IPS-NIHi11 (cell line): ENCODE data around the gene CIT.
A peak's percentile ranks its signal among the peaks of the same experiment; 100 is the strongest.
"Not testable (repeated sequence)": the region's sequence is repeated elsewhere in the genome, so short reads cannot be mapped to it uniquely, and the experiment has no call there.

Source experiments
- DNase-seq: peaks from one replicate; pipeline ENCODE4 v3.0.0; 2012; ENCODE audit warnings: mixed read lengths, low spot score

The CIT gene

DNA sequence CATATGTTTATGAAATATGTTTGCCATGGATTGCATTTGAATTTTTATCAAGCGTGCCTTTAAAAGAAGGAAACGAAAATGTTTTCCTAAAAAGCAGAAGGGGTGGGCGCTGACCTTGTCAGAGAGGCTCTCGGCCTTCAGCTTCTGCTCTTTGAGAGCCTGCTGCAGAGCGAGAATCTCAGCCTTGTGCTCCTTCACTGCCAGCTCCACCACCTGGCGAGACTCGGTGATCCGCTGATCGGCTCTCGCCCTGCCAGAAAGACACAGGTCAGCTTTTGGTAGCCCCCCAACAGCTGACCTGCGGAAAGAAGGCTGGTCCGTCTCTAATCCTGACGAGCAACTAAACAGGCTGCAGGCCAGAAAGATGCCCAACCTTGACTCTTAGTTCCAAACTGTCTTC lies 146.7 kb downstream of the CIT start:
- DNase-seq, result no peak

DNA sequence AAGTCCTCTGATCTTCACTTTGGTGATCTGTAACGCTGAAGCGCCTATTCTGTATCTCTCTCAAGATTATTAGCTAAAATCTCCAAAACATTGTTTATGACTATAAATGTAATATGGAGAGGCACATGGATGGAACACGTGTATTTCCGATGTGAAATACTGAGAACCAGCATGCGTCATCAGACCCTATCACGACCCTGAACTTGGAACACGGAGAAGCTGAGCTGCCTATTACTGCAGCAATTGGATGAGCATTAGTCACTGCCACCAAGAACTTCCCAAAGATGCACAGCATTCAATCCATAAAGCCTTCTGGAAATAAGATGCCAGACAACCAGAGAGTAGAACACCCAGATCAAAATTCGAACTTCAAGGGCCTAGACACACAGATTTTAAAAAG lies 147.2 kb downstream of the CIT start:
- DNase-seq, result no peak

DNA sequence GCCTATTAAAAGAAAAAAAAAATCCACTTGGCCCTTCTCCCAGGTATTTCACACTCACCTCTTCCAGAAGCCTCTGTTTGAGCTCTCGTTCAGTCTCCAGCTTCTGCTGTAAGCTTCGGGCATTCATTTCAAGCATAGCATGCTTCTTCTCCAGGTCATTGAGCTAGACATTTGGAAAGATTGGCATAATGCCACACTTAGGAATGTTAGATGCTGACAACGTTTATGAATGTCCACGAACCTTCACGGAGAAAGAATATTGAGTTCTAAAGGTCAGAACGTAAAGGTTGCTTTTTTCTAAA lies 148.7 kb downstream of the CIT start:
- no peak for DNase-seq

DNA sequence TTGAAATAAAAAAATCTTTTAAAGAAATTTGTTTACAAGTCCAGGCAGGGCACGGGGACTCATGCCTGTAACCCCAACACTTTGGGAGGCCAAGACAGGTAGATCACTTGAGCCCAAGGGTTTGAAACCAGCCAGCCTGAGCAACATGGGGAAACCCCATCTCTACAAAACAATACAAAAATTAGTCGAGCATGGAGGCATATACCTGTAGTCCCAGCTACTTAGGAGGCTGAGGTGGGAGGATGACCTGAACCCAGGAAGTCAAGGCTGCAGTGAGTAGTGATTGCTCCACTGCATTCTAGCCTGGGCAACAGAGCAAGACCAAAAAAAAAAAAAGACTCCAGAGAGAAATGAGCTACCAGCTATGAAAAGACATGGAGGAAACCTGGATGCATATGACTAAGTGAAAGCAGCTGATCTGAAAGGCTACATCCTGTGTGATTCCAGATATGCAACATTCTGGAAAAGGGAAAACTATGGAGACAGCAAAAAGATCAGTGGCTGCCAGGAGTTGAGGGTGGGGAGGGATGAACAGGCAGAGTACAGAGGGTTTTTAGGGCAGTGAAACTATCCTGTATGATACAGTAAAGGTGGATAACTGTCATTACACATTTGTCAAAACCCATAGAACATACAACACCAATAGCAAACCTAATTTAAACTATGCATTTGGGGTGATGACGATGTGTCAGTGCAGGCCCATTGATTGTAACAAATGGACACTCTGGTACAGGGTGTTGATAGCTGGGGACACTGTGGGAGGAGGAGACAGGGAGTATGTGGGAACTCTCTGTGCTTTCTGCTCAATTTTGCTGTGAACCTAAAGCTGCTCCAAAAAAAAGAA lies 149.3 kb downstream of the CIT start:
- DNase-seq, result no peak

DNA sequence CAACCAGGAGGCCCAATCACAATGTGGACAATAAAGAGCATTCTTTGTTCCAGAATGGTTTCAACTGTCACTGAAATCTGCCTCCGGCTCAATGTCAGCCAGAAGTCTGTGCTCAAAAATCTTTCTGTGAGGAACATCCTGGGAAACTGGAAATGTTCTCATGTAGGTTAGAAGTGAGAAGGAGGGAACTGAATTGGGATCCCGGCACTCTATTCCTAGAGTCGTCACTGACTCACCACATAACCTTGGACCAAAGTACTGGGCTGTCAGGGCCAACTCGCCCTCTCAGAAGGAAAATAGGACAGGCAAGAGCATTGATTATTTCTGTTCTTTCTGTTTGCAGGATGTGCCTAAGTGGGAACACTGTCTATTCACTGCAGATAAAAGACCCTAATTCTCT lies 151.6 kb downstream of the CIT start:
- no peak for DNase-seq

DNA sequence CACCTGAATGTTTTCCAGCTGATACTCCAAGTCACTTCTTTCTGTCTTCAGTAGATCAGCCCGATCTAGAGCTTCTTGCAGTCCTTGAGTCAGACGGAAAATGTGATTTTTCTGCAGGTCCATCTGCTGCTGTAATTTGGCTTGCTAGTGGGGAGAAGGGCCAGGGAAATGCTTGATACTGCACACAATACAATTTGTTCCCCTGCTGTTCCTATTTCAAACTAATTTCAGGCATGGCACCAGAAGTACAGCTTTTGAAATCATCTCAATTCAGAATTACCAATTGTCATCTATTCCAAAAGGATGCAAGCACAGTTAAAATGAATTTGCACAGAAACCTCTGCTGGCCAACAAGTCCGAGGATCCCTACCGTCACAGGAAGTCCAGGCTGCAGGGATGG lies 155.8 kb downstream of the CIT start:
- DNase-seq, result no peak

DNA sequence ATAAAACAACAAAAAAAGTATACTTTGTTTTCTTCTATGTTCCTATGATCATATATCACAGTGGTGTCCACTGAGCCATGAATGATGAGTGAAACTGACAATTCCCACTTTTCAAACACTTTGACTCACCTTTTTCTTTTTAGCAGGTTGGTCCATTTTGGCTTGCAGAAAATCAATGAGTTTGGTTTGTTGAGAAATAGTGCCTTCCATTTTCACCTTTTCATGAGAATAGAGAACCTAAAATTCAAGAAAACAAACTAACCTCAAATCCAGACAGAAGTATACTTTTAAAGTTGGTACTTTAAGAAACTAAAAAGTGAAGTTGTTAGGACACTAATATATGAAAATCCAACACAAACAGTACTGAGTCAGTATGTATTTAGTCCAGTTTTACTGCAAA lies 156.8 kb downstream of the CIT start:
- DNase-seq, result no peak

DNA sequence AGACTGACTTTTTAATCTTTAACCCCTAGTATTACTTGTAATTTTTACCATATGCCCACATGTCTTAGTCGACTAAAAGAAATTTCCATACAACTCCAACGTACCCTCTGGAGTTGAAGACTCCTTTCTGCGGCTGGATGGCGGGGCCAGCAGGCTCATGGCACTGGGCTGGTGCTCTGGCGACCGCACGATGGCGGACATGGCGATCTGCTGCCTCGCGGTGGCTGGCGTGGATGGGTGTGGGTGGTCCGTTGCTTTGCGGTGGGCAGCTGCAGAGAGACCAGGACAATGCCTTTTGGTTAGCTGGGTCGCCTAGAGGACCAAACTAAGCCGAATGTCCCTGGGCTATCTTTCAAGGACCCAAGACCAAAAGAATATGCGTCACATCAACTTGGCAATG lies 159.0 kb downstream of the CIT start:
- no peak for DNase-seq

DNA sequence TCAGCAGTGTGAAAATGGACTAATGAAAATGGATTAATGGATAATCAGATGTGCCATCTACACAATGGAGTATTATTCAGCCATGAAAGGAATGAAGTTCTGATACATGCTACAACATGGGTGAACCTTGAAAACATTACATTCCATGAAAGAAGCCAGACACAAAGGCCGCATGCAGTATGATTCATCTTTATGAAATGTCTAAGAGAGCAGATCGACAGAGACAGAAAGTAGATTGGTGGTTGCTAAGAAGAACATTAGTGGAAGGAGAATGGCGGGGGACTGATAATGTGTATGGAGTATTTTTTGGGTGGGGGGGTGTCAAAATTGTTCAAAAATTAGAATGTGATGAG lies 161.9 kb downstream of the CIT start:
- no peak for DNase-seq

DNA sequence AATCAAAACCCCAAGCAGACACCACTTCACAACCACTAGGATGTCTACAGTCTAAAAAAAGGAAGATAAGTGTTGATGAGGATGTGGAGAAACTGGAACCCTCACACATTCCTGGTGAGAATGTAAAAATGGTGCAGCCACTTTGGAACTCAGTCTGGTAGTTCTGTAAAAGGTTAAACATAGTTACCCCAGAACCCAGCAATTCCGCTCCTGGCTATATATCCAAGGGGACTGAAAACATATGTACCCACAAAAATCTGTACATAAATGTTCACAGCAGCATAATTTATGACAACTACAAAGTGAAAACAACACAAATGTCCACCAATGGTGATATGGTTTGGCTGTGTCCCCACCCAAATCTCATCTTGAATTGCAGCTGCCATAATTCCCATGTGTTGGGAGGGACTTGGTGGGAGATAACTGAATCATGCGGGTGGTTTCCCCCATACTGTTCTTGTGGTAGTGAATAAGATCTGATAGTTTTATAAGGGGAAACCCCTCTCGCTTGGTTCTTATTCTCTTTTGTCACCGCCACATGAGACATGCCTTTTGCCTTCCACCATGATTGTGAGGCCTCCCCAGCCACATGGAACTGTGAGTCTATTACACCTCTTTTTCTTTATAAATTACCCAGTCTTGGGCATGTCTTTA lies 162.4 kb downstream of the CIT start:
- DNase-seq, result no peak

DNA sequence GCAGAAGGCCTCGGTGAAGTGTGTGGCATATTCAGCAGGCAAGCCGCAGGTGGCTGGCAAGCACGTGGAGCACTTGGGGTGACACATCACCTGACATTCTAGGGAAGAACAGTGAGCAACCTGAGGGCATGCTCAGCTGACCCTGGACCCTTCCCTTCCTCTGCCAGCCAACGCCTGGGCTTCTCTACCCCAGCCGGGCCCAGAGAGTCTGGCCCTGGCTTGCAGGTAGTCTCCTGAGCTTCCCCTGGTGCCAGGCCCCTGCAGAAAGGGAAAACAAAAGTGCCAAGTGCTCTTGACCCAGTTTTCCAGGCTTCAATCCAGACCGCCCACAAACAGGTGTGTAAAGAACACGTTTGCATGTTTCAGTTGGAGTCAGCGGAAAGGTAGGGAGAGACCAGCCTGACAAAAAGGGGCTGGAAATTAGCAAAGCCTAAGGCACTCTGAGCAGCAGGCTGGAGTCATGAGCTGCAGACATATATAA lies 163.5 kb downstream of the CIT start:
- DNase-seq, result no peak

DNA sequence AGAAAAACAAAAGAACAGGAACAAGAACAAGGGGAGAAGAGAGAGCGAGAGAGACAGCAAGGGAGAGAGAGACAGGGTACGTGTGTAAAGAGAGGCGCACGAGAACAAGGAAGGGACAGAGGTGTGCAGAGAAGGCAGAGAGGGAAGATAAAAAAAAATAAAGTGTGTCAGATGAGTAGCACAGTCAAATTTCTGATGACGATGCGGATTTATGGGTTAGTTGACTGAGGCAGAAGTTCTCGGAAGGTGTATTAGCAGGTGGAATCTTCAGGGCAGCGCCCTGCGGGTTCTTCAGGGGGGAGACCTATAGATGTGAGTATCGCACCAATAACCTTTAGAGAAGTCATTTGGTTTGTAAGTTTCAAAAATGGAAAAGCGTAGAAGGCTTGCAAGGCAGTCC lies 164.4 kb downstream of the CIT start:
- no peak for DNase-seq

DNA sequence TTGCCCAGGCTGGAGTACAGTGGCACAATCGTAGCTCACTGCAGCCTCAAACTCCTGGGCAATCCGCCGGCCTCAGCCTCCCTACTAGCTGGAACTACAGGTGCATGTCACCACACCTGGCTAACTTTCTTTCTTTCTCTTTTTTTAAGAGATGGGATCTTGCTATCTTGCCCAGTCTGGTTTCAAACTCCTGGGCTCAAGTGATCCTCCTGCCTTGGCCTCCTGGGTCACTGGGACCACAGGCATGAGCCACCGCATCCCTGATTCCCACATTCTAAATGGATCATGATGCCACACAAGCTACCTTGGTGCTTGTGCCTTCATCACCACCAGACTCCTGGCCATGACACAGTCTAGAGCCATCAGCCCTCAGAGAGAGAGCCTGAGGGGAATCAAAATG lies 165.4 kb downstream of the CIT start:
- DNase-seq, result no peak

DNA sequence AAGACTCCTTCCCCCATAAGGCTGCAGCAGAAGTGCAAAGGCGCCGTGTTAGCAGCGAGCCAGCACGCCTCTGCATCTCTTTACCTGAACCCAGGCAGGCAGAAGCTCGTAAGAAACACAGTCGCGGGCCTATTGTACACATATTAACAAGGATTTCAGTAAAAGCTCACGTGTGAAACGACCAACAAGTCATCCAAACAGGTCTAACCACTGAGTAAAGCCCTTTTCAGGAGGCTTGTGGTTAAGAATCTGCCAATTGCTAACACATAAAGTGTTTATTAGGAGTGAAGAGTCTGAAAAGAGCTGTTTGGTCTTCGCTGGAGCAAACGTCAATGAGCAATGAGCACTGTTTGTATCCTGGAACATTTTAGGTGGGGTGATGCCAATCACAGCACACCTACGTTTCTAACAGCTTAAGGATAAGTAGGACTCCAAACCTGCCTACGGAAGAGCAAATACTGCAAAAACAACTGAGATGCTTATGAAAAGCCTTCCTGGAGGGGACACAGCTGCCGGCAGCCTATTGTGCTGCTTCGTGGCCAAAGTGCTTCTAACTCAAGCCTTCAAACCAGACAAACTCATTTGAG lies 166.1 kb downstream of the CIT start:
- no peak for DNase-seq

DNA sequence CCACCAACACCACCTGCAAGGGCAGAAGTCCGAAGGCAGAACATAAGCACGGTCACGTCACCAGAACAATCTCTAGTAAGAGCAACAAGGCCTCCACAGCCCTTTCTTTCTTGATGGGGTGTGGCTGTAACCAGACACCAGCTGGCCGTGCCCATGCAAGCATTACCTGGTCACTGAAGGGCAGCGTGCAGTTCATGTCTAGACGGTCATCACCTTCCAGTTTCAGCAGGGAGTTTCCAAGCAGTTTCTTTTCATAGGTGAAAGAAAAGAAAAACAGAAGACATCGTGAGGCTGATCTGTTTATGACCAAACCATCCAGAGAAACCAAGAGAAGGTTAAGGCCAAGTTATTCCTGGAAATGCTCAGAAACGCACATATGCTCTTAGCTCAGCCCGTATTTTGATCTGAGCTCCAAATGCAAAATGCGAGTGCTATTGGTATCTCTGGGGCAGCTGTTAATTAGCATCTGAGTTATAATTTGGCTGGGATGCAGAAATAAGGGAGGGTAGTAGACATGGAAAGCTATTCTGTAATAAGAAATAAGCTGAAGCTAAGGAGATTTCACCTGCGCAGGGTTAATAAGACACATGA lies 166.7 kb downstream of the CIT start:
- peak; percentile 37 for DNase-seq

DNA sequence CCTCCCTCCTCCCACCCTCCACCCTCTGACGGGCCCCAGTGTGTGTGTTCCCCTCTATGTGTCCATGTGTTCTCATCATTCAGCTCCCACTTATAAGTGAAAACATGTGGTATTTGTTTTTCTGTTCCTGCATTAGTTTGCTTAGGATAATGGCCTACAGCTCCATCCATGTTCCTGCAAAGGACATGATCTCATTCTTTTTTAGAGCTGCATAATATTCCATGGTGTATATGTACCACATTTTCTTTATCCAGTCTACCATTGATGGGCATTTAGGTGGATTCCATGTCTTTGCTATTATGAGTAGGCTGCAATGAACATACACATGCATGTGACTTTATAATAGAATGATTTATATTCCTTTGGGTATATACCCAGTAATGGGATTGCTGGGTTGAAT lies 170.7 kb downstream of the CIT start:
- DNase-seq, result not testable (repeated sequence)

DNA sequence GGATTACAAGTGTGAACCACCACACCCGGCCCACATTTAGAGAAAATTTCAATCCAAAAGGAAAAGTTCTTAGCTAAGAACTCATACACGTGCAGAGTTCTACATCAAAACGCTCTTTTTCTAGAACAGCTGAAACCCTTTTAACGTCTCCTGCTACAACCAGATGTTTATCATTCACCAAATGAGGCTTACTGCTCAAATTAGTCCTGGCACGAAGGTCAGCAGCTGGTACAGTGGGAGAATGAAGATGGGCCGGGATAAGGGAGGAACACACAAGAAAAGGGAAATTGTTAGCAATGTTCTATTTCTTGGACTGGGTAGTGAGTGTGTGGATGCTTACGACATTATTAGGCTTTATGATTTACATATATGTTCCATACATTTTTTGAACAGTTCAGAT lies 171.9 kb downstream of the CIT start:
- DNase-seq, result no peak

DNA sequence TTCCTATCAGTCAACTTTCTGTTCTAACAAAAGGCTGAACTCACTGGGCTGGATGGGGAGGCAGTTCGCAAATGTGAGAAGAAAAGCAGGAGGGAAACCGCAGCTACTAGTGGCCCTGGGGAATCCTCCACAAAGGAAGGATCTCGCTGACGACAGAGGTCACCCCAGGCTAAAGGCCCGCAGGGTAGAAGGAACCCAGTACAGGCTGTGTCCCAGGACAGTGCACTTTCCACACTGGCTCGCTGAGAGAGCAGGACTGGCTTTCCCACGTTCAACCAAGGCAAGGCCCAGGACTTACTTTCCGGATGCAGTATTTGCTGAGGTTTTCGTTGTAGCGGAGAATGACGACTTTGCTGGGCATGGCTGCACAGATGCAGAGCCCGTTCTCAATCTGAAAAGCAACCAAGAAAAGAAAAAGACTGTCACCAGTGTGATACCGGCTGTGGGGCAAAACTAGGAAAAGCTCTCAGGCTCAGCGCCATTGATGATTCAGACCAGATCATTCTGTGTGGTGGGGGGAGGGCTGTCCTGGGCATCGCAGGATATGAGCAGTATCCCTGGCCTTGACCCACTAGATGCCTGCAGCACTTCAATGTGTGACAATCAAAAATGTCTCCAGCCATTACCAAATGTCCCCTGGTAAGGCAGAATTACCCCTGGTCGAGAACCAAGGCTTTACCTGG lies 172.9 kb downstream of the CIT start:
- DNase-seq, result no peak

DNA sequence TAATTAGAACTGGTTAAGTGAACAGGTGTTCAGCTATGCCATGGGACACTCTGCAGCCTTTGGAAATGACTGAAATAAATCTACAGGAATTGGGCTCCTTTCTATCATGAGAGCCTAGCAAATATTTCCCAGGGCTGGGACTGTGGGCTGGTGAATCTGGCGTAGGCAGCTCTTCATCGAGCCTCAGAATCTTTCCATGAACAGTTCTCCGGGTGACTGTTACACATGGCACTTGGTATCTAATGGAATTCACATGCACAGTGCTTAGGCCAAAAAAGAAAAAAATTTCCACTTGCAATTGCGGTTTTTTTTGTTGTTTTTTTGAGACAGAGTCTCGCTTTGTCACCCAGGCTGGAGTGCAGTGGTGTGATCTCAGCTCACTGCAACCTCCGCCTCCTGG lies 177.0 kb downstream of the CIT start:
- DNase-seq, result no peak

DNA sequence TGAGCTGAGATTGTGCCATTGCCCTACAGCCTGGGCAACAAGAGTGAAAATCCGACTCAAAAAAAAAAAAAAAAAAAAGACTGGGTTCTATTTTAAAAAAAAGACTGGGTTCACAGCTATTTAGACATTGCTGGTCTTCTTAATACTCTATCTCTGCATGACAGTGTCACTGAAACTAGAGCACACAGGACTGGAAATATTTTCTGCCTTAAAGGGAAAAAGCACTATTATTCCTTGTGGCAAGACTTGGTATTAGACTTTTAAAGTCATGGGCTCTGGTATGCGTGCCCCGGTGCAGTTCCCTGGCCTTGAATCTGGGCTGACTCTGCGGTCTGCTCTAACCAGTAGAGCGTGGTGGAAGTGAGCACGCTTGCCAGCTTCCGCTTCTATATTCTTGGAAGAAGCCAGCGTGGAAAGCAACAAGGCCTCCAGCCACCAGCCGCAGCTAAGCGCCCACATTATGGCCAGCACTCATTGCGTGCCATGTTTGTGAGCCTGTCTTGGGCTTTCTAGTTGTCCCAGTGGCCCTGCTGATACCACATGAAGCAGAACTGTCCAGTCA lies 177.8 kb downstream of the CIT start:
- no peak for DNase-seq

DNA sequence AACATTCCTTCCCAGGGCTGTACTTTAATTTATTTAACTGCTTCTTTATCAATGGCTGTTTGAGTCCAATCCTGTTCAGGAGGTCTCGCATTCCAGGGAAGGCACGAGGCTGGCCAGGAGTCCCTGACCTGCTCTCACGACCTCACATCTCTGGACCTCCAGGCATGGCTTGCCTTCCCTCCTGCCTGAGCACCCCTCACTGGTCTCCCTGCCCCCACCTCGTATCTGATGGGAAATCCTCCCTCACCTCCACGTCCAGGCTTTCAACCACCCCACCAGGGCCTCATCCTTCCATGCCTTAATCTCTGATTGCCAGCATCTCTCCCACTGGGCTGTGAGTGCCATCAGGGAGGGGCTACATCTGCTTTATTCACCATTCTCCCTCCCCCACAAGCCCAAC lies 180.2 kb downstream of the CIT start:
- DNase-seq, result no peak

DNA sequence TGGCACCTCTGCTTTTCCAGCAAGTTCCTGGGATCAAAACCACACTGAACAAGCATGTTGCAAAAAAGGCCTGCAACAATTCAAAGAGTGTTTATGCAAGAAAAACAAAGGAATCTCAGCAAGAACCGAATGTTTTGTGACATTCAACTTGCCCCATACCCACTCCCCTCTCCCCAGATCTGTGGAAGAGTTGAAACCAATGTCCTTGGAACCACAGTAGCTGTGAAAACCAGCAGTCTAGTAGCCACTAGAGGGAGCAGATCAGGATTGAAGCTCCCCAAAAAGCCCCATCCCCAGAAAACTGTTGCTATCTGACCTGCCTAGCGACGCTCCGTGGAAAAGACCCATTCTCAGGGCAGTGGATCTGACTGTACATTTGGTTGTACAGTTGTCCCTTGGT lies 182.1 kb downstream of the CIT start:
- DNase-seq, result peak; percentile 43
